Adrenal gland (tissue), 12 donors: ENCODE results near the gene CCDC91. TPM values are rescaled to one million over a fixed set of nuclear protein-coding genes. Genes with fewer than 3 reads are reported as not detected.

Source experiments
- DNase-seq, 7 donors: peaks; one replicate each; pipeline ENCODE4 v3.0.0-alpha.2; 2019 to 2020
- H3K27ac ChIP-seq, 5 donors: fragments of 200-600 bp; sonication (generic) in 4 of 5; 1 replicate in 3 of 5; 2 replicates in 2 of 5; pipeline versions ENCODE4 v1.5.1 to v1.8.0; 2016 to 2020; ENCODE audit warnings: mild to moderate bottlenecking in 1 of 5
- H3K27me3 ChIP-seq: fragments of 200-600 bp; 2 replicates; pipeline ENCODE4 v1.8.0; 2021
- H3K36me3 ChIP-seq, 2 donors: fragments of 200-600 bp; replicated peaks in 1 of 2; 1 replicate in 1 of 2; 2 replicates in 1 of 2; pipeline versions ENCODE4 v1.5.1 to v1.8.0; 2018 to 2022
- H3K4me1 ChIP-seq, 2 donors: fragments of 200-600 bp; replicated peaks in 1 of 2; 1 replicate in 1 of 2; 2 replicates in 1 of 2; pipeline versions ENCODE4 v1.5.1 to v1.8.0; 2018 to 2021
- H3K4me3 ChIP-seq, 4 donors: fragments of 200-600 bp; sonication (generic) in 3 of 4; one replicate each; pipeline ENCODE4 v1.5.1; 2016 to 2018
- H3K9me3 ChIP-seq, 3 donors: fragments of 200-600 bp; sonication (generic) in 1 of 3; replicated peaks in 1 of 3; 1 replicate in 2 of 3; 2 replicates in 1 of 3; pipeline versions ENCODE4 v1.5.1 to v1.8.0; 2016 to 2021
- POLR2A ChIP-seq, 2 donors: fragments of 450-650 bp; IDR thresholded peaks; one replicate each; pipeline ENCODE4 v1.6.1; 2017; ENCODE audit warnings: antibody characterized with exemption in 2 of 2, mild to moderate bottlenecking in 2 of 2, moderate library complexity in 1 of 2
- WGBS, 4 donors: extraction: QIAGEN DNeasy Blood & Tissue Kit in 2 of 4; methylation state at CpG; one replicate each; pipeline versions ENCODE4 v1.1.5 to v1.1.7; 2013 to 2017; 5-methylcytosine and 5-hydroxymethylcytosine counted together
- intact Hi-C, 2 donors: fragments of 100-400 bp; cut with DNase I; formaldehyde crosslinking; loops; one replicate each; pipeline versions ENCODE4 v1.14.1 to v1.15.0; 2022 to 2023
- polyA plus RNA-seq, 3 donors: library from polyadenylated mRNA; stranded (reverse); fragments of 200-250 nt in 2 of 3; fragments of 350-450 nt in 1 of 3; fragmentation: Illumina TruSeq in 1 of 3; extraction: RNeasy Lipid Tissue Mini Kit (QIAGEN cat#74804) in 1 of 3; gene quantifications; one replicate each; pipeline ENCODE4 v1.2.3, GENCODE V29; 2013 to 2014
- total RNA-seq, 9 donors: library from RNA; depleted of rRNA in 4 of 9; stranded (reverse); fragments of >200 nt in 4 of 9; fragments of 120-200 nt in 1 of 9; fragmentation: NEBNext Ultra II Directional in 1 of 9; extraction: Animal tissue kit (Norgen Biotek cat#: 25700) in 1 of 9; gene quantifications; one replicate each; pipeline versions ENCODE4 v1.1.0 to v1.2.4, GENCODE V29; 2013 to 2023
- TF ChIP-seq, protein P1 (sequence below), 6 experiments: fragments of 450-650 bp in 4 of 6; fragments of 200-600 bp in 2 of 6; sonication (generic) in 1 of 6; IDR thresholded peaks; 1 replicate in 5 of 6; 2 replicates in 1 of 6; pipeline versions ENCODE4 v1.5.1 to v1.8.0; 2016 to 2021; ENCODE audit warnings: antibody characterized with exemption in 6 of 6, mild to moderate bottlenecking in 2 of 6, moderate library complexity in 1 of 6
- donor health status: healthy with polysubstance abuse.
- donor health status: Bipolar disorder and iron deficiency.
- donor health status: DM: yes; HTN: yes; CAD: no.
- donor health status: DM: no; HTN: no; CAD: no.
- donor health status: DM: no; HTN: no; CAD: no.
- donor health status: DM: yes; HTN: yes; CAD: no.

CCDC91 gene
- total and polyA plus RNA-seq, 12 donors, result 9.1 to 56.7 (median 33.1) TPM

GRCh38 chr12:28513983-28514382, 323.7 kb downstream of the CCDC91 start:
- intact Hi-C loops, result no loop called here
- no peak overlapping the region for H3K27ac ChIP-seq

GRCh38 chr12:28517101-28517500, 326.8 kb downstream of the CCDC91 start:
- Histone ChIP-seq H3K9me3 (no peaks in the 10 kb centered on the region), H3K36me3 (no peaks in the 10 kb centered on the region), H3K27me3 (no peaks in the 10 kb centered on the region), H3K4me3 (no peak overlapping the region), H3K27ac (no peak overlapping the region), H3K4me1 (no peaks in the 10 kb centered on the region)
- DNase-seq, result no peak
- TF ChIP-seq POLR2A (IDR thresholded peaks at IDR 0.05), result no peak
- TF ChIP-seq, protein P1, sequence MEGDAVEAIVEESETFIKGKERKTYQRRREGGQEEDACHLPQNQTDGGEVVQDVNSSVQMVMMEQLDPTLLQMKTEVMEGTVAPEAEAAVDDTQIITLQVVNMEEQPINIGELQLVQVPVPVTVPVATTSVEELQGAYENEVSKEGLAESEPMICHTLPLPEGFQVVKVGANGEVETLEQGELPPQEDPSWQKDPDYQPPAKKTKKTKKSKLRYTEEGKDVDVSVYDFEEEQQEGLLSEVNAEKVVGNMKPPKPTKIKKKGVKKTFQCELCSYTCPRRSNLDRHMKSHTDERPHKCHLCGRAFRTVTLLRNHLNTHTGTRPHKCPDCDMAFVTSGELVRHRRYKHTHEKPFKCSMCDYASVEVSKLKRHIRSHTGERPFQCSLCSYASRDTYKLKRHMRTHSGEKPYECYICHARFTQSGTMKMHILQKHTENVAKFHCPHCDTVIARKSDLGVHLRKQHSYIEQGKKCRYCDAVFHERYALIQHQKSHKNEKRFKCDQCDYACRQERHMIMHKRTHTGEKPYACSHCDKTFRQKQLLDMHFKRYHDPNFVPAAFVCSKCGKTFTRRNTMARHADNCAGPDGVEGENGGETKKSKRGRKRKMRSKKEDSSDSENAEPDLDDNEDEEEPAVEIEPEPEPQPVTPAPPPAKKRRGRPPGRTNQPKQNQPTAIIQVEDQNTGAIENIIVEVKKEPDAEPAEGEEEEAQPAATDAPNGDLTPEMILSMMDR (IDR thresholded peaks at IDR 0.05), result no peak
- WGBS, 4 donors, result 51 to 79% (median 64%) methylated on average over 1 of the region's 1 CpG
- intact Hi-C loops, result no loop called here

More at GRCh38 chr12:28513983-28514382, 323.7 kb downstream of the CCDC91 start:
- TF ChIP-seq, protein P1 (IDR thresholded peaks at IDR 0.05), result no peak
- no peak for TF ChIP-seq POLR2A (IDR thresholded peaks at IDR 0.05)
- Histone ChIP-seq H3K36me3 (no peaks in the 10 kb centered on the region), H3K4me3 (no peak overlapping the region), H3K27me3 (no peaks in the 10 kb centered on the region), H3K9me3 (no peaks in the 10 kb centered on the region), H3K4me1 (no peaks in the 10 kb centered on the region)
- DNase-seq, result no peak
- WGBS, 4 donors, result 90 to 100% (median 97%) methylated on average over 1 of the region's 1 CpG

- 94 to 97% (median 96%) methylated on average over 3 to 5 of the region's 5 CpGs for WGBS, 4 donors
- no peak overlapping the region for H3K4me3 ChIP-seq
Measured at GRCh38 chr12:28527631-28528249, 337.5 kb downstream of the CCDC91 start.

DNA sequence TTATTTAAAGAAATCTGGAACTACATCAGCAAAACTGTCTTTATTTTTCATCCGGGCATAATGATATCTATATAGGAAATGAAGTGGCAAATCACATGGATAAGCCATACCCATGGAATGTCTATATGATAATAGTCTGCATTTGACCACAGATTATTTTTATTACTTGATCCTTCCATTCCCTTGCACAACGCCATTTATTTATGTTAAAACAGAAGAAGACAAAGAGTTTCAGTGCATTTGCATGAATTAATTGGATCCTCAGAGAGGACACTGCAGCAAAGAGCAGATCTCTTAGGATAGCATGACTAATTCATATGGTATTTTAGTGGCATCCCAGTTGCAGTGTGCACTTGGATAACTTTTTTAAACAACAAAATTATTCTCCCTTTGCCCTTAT, 345.0 kb downstream of the CCDC91 start:
- H3K4me3 ChIP-seq, result no peak overlapping the region
- intact Hi-C loops, result no loop called here
- WGBS, 4 donors, result 80 to 89% (median 83%) methylated on average over 2 of the region's 2 CpGs
- H3K4me1 ChIP-seq, result peaks cover 0 to 5% of the 10 kb centered on the region in 2 donors
- no peak for DNase-seq
- no peaks in the 10 kb centered on the region for H3K9me3 ChIP-seq
- no peaks in the 10 kb centered on the region for H3K36me3 ChIP-seq
- no peak overlapping the region for H3K27ac ChIP-seq
- TF ChIP-seq, protein P1 (IDR thresholded peaks at IDR 0.05), result no peak
- no peak for TF ChIP-seq POLR2A (IDR thresholded peaks at IDR 0.05)
- H3K27me3 ChIP-seq, result no peaks in the 10 kb centered on the region

More at GRCh38 chr12:28527631-28528249, 337.5 kb downstream of the CCDC91 start:
- Histone ChIP-seq H3K9me3 (peaks cover 0 to 10% (median 0%) of the 10 kb centered on the region in 3 donors), H3K36me3 (no peaks in the 10 kb centered on the region), H3K27me3 (no peaks in the 10 kb centered on the region), H3K4me1 (no peaks in the 10 kb centered on the region), H3K27ac (no peak overlapping the region)
- no peak for DNase-seq
- no peak for TF ChIP-seq POLR2A (IDR thresholded peaks at IDR 0.05)
- TF ChIP-seq, protein P1 (IDR thresholded peaks at IDR 0.05), result no peak
- intact Hi-C loops, result no loop called here
